HG02885 (cell line): ENCODE data around the gene MTARC2.

Experiments
- ATAC-seq: cut with Tn5 transposase; IDR thresholded peaks from one replicate; pipeline ENCODE4 v1.9.1; 2021; ENCODE audit warnings: mild to moderate bottlenecking; ENCODE audit not compliant: unreplicated experiment, poor library complexity

MTARC2 gene

GRCh38 chr1:220767312-220768125 is 19.4 kb downstream of the MTARC2 start:
- ATAC-seq, result no peak

- no peak for ATAC-seq
These were observed 20.0 kb downstream of the MTARC2 start for GRCh38 chr1:220768126-220768601.

- ATAC-seq, result no peak
These were observed 21.1 kb downstream of the MTARC2 start for GRCh38 chr1:220769205-220769604.

- ATAC-seq, result peak; percentile 76
These were observed 22.3 kb downstream of the MTARC2 start for GRCh38 chr1:220770245-220770913.

GRCh38 chr1:220772846-220773245 is 24.7 kb downstream of the MTARC2 start:
- ATAC-seq, result no peak

GRCh38 chr1:220775240-220775853 is 27.2 kb downstream of the MTARC2 start:
- ATAC-seq, result no peak

GRCh38 chr1:220776254-220776653 is 28.1 kb downstream of the MTARC2 start:
- no peak for ATAC-seq

GRCh38 chr1:220776720-220777326 is 28.7 kb downstream of the MTARC2 start:
- ATAC-seq, result peak; percentile 87

- ATAC-seq, result no peak
These were observed 35.3 kb downstream of the MTARC2 start for GRCh38 chr1:220783453-220783852.

GRCh38 chr1:220784751-220785150 is 36.6 kb downstream of the MTARC2 start:
- no peak for ATAC-seq

GRCh38 chr1:220785166-220786056 is 37.3 kb downstream of the MTARC2 start:
- no peak for ATAC-seq

- peak; percentile 13 for ATAC-seq
These were observed 37.9 kb downstream of the MTARC2 start for GRCh38 chr1:220786057-220786336.

- ATAC-seq, result peak; percentile 81
These were observed 38.4 kb downstream of the MTARC2 start, which contains the start of gene MTARC1 for GRCh38 chr1:220786337-220787068. Gene MTARC1 (plus strand): TSS chr1:220786913. CDS start chr1:220786945, 32 bp downstream.

- peak; percentile 53 for ATAC-seq
These were observed 39.0 kb downstream of the MTARC2 start for GRCh38 chr1:220787069-220787619.

- ATAC-seq, result no peak
These were observed 40.8 kb downstream of the MTARC2 start for GRCh38 chr1:220788900-220789299.

- ATAC-seq, result no peak
These were observed 41.5 kb downstream of the MTARC2 start for GRCh38 chr1:220789532-220790147.

- no peak for ATAC-seq
These were observed 43.2 kb downstream of the MTARC2 start for GRCh38 chr1:220791285-220791684.

GRCh38 chr1:220791956-220792355 is 43.8 kb downstream of the MTARC2 start:
- ATAC-seq, result no peak
